ENCODE results near the gene POLR1A. TPM values are rescaled to one million over a fixed set of nuclear protein-coding genes. Genes with fewer than 3 reads are reported as not detected.

Gene POLR1A
- total RNA-seq, 2 donors from 2014 or later, result 30.3 to 62.0 TPM

- no peak for ATAC-seq (replicated peaks)
- H3K27me3 Mint-ChIP-seq, result no peaks in the 10 kb centered on the region
- no peak overlapping the region for H3K27ac Mint-ChIP-seq
- H3K4me3 Mint-ChIP-seq, result no peak overlapping the region
- H3K9me3 Mint-ChIP-seq, result no peaks in the 10 kb centered on the region
- no peaks in the 10 kb centered on the region for H3K36me3 Mint-ChIP-seq (ENCODE audit: low read depth)
- H3K4me1 Mint-ChIP-seq, result no peaks in the 10 kb centered on the region
Measured at GRCh38 chr2:85974390-85974789, 131.3 kb downstream of the POLR1A start.

GRCh38 chr2:85972355-85972754 lies 133.3 kb downstream of the POLR1A start:
- Mint-ChIP-seq H3K36me3 (ENCODE audit: low read depth) (no peaks in the 10 kb centered on the region), H3K9me3 (no peaks in the 10 kb centered on the region), H3K4me3 (no peak overlapping the region), H3K4me1 (no peaks in the 10 kb centered on the region), H3K27me3 (no peaks in the 10 kb centered on the region), H3K27ac (no peak overlapping the region)
- ATAC-seq (replicated peaks), result no peak

DNA sequence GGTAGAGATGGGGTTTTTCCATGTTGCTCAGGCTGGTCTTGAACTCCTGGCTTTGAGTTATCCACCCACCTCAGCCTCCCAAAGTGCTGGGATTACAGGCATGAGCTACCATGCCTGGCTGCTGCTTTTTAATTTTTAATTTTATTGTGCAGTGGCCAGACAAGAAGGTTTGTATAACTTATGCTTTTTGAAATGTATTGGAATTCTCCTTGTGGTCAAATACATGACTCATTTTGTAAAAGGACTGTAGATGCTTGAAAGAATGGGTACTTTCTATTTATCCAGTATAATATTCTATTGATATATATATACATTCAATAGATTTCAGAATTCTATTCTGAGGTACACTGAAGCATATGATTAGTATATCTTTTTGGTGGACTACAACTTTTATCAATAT lies 134.3 kb downstream of the POLR1A start:
- no peaks in the 10 kb centered on the region for H3K36me3 Mint-ChIP-seq (ENCODE audit: low read depth)
- no peaks in the 10 kb centered on the region for H3K9me3 Mint-ChIP-seq
- ATAC-seq (replicated peaks), result no peak
- no peak overlapping the region for H3K27ac Mint-ChIP-seq
- H3K4me1 Mint-ChIP-seq, result no peaks in the 10 kb centered on the region
- no peak overlapping the region for H3K4me3 Mint-ChIP-seq
- H3K27me3 Mint-ChIP-seq, result no peaks in the 10 kb centered on the region

Other genes starting within 250 kb of the POLR1A start
- gene ST3GAL5, start 216.9 kb downstream of the POLR1A start, total RNA-seq, result 10 to 100 TPM in 1 of 2 donors, 1 to 10 TPM in 1; 7.6 to 13.7 TPM
- gene PTCD3, start 349 bp upstream of the POLR1A start, total RNA-seq, result 100 to 1,000 TPM; 165 to 170 TPM
- gene IMMT, start 89.6 kb upstream of the POLR1A start, total RNA-seq, result 100 to 1,000 TPM; 138 to 163 TPM
- 10 to 100 TPM; 39.4 to 59.5 TPM for gene MRPL35, start 93.6 kb upstream of the POLR1A start, total RNA-seq
- gene REEP1, start 231.7 kb upstream of the POLR1A start, total RNA-seq, result under 1 TPM; 0.11 to 0.26 TPM

All from activated T-helper 17 cell treated with anti-CD3 and anti-CD28 coated beads, Interleukin-2, amount 50 U/mL, for 72 hours (primary cell).